NCI-H460 (cell line): ENCODE results near the gene TTC22. TPM values are rescaled to one million over a fixed set of nuclear protein-coding genes. Genes with fewer than 3 reads are reported as not detected.

Experiments used
- DNase-seq: peaks from one replicate; pipeline ENCODE4 v3.0.0-alpha.2; 2016; ENCODE audit warnings: low read depth; ENCODE audit errors: extremely low read depth
- total RNA-seq: library from RNA; depleted of rRNA; stranded (reverse); fragments of >200 nt; shearing (Covaris generic); gene quantifications from 2 replicates; pipeline ENCODE4 v1.2.3, GENCODE V29; 2014

Gene TTC22
- total RNA-seq, 1 experiment from 2014 or later = not detected

DNA sequence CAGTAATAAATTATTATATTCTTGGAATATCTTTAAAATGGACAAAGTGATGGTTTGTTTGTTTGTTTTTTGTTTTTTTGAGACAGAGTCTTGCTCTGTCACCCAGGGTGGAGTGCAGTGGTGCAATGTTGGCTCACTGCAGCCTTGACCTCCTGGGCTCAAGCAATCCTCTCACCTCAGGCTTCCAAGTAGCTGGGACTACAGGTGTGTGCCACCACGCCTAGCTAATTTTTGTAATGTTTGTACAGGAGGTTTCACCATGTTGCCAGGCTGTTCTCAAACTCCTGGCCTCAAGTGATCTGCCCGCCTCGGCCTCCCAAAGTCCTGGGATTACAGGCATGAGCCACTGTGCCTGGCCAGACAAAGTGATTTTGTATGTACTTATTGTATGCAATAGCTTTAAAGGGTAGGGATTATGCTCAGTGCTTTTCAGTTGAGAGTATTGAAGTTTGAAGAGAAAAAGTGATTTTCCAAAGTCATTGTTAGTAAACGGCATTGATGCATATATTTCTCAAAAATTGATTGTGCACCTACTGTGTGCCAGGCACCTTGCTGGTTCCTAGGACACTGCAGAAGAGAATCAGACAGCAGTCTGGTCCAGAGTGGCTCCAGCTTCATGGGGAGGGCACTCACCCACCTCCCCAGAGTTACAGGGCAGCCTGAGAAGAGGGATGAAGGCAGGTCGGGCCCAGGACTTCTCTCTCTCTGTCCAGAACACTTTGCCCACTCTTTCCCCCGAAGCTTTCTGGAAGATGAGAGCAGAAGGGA, 34.2 kb upstream of the TTC22 start:
- DNase-seq = no peak

DNA sequence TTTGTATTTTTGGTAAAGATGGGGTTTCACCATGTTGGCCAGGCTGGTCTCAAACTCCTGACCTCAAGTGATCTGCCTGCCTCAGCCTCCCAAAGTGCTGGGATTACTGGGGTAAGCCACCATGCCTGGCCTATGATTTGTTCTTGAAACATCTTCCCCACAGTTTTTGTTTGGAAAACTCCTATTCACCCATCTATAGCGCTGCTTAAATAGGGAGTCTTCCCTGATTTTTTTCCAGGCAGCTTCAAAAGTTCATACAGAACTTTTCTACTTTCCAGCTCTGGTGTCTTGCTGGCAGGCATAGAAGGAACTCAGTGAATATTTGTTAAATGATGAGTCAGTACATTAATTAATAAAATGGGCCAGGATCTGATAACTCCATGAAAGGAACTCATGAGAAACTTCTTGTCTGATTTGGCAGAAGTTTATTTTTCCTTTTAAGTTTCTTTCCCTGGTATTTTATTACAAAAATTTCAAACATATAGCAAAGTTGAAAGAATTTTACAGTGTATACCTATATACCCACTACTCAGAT, 33.0 kb upstream of the TTC22 start:
- no peak for DNase-seq

- no peak for DNase-seq
Measured at GRCh38 chr1:54833121-54833520, 32.0 kb upstream of the TTC22 start.

DNA sequence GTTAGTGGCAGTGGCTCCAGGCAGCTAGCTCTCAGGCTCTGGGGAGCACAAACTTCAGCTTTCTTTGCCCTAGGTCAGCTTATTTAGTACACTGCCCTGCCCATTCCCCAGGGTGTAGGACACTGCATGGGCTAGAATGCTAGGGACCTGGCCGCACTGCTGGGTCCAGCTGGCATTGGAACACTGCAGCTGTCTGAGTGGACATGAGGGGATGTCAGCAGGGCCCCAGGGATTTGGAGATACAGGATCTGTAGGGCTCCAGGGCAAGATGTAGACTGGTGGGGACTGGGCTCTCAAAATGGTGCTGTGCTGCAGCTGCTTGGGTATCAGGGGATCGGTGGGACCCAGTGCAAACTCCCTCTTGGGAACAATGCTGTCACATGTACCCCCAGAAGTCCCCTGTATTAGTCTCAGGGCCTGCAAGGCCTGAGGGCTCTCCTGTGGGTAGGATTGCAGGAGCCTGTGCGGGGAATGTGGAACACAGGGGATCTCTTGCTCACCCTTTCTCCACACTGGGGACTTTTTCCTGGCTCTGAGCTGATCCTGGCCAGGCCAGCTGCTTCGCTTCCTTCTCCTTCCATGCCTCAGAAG, 25.2 kb upstream of the TTC22 start:
- no peak for DNase-seq

DNA sequence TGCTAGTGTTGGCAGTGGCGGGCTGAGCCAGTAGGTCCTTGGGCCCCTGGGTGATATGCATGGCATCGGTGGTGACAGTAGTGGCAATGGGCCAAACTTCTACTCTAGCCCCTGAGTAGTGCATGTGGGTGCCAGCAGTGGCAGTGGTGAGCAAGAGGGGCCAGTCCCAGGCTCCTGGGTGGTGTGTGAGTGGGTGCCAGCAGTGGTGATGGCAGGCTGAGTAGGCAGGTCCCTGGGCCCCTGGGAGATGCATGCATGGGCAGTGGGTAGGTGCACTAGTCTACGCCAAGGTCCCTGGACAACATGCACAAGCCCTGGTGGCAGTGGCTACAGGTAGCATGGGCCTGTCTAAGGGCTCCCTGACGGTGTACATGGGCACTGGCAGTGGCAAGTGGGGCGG, 24.6 kb upstream of the TTC22 start:
- DNase-seq = no peak

DNA sequence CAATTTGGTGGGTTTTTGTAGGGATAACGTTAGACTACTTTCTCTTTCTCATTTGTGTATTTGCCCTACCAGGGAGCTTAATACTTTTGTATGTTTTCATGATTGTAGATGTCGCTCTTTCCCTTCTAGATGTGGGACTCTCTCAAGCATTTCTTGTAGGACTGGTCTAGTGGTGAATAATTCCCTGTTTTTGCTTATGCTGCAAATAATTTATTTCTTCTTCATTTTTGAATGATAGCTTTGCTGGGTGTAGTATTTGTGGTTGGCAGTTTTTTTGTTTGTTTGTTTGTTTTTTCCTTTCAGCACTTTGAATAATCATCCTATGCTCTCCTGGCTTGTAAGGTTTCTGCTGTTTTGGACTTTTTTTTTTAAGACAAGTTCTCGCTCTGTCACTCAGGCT, 22.5 kb upstream of the TTC22 start:
- DNase-seq = no peak

DNA sequence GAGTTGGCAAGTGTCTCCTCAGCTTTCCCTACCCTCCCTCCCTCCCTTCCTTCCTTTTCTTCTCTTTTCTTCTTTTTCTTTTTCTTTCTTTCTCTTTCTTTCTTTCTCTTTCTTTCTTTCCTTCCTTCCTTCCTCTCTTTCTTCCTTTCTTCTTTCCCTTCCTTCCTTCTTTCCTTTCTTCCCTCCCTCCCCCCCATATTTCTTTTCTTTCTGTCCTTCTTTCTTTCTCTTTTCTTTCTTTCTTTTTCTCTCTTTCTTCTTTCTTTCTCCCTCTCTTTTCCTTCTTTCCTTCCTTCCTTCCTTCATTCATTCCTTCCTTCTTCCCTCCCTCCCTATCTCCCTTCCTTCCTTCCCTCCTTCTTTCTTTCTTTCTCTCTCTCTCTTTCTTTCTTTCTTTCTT, 18.6 kb upstream of the TTC22 start:
- no peak for DNase-seq

DNA sequence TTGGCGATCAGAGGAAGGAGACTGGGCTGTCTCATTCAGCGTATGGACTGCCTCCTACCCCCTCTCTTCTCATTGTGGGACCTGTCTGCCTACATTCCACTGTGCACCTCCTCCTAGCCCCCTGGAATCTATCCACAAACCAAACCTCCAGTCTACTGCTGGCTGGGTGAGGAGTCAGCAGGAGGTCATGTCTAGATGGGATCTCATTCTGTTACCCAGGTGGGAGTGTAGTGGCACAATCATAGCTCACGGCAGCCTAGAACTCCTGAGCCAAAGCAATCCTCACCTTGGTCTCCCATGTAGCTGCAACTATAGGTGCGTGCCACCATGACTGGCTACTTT, 18.0 kb upstream of the TTC22 start:
- no peak for DNase-seq

DNA sequence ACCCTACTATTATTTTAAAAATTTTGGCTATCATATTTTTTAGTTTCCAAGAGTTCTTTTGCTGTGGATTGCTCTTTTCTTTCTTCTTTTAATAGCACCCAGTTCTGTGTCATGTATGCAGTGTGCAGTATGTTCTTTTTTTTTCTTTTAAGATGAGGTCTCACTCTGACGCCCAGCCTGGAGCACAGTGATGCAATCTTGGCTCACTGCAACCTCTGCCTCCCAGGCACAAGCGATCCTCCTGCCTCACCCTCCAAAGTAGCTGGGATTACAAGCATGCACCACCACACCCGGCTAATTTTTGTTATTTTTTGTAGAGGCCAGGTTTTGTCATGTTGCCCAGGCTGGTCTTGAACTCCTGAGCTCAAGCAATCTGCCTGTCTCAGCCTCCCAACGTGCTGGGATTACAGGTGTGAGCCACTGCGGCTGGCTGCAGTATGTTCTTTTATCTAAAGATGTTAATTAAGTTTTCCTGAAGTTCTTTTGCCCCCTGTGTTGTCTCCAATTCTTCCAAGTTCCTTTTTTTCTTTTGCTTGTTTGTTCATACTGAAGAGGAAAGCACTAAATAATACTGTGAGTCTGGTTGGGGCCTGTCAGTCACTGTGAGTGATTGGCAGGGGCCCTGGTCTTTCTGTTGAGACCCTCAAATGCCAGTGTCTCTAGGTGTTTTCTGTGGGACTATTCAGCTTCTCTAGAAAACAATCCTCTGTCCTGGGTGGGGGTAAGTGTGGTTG, 17.5 kb upstream of the TTC22 start:
- no peak for DNase-seq

DNA sequence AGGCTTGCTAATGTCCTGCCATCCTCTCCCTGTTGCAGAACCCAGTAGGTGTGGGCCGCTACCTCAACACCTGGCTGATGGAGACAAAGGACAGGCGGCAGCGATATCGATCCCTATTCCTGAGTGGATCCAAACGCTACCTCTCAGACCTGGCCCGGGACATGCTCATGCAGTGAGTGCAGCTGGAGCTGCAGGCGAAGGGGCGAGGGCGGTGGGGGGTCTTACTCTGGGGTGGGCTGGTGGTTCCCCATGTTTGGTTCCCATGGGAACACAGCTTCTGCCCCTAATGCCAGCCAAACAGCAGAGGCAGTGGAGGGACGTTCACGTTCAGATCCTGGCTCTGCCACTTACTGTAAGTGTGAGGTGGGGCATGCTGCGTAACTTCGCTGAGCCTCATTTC, 15.8 kb upstream of the TTC22 start:
- DNase-seq = no peak

GRCh38 chr1:54816130-54816529, 15.0 kb upstream of the TTC22 start:
- no peak for DNase-seq

DNA sequence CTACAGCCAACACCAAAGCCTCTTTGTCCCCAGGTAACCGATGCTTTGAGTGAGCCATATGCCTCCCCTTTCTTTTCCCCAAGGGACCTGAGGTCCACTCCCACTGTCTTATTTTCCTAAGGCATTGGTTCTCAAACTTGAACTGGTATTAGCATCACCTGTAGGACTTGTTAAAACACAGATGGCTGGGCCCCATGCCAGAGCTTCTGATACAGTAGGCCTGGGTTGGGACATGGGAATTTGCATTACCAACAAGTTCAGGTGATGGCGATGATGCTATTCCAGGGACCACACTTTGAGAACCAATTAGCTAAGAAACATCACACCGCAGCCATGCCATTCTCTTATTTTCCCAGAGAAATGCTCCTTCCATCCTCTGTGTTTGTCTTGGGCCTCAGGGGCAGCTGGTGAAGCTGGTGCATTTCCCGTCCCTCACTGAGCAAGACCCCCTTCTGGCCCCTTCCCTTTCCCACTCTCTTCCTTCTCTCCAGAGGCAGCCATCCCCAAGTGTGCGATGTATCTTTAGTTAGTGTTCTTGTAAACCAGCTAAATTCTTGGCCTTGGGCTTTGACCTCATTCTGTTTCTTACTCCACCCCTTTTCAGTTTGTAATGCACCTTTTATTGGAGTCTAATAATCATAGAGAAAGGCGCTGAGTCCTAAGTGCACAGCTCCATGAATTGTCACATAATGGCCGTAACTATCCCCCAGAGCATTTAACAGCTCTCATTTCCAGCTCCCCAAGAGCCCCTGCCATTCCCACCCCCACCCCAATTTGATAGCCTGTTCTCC, 14.2 kb upstream of the TTC22 start:
- DNase-seq = no peak

- DNase-seq = no peak
Measured at GRCh38 chr1:54814571-54814970, 13.4 kb upstream of the TTC22 start.

DNA sequence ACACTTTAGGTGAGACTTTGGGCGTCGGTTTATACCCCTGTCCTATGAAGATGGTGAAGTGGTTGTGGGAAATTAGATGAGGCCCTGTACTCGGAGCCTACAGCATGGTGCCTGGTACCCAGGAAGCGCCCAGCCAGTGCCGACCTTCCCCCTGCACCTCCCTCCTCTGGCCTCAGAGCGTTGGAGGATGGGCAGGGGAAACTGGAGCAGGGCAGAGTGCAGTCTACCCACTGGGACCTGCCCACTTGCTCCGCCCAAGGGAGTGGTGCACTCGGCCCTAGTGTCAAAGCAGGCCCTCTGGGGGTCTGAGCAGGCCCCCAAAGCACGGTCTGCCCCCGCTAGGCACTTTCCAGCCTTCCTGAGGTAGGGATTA, 13.0 kb upstream of the TTC22 start:
- DNase-seq = no peak

GRCh38 chr1:54813485-54814125, 12.5 kb upstream of the TTC22 start:
- DNase-seq = no peak

- no peak for DNase-seq
Measured at GRCh38 chr1:54812801-54813484, 11.8 kb upstream of the TTC22 start.

- DNase-seq = no peak
Measured at GRCh38 chr1:54811739-54812655, 10.9 kb upstream of the TTC22 start.

DNA sequence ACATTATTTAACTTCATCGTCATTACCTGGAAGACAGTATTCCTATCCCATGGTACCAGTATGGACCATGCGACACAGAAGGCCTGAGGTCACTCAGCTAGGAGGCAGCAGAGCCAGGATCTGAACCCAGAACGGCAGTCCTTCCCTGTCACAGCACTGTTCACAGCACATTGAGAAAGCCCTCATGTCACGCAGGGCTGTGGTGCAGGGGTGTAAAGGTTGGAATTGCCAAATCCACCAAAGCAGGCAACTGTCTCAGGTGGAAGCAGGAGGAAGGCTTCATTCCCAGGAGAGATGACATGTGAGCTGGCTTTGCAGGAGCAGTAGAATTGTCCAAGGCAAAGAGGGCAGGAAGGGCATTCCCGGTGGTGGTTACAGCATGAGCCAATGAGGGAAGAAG, 9.9 kb upstream of the TTC22 start:
- no peak for DNase-seq
